GM13977 (cell line): ENCODE results near the gene KCNMA1.

Source experiments
- DNase-seq: peaks from one replicate; pipeline ENCODE4 v3.0.0; 2012; ENCODE audit warnings: low spot score
- in situ Hi-C: fragments of 300-500 bp; cut with MboI; formaldehyde crosslinking; loops from one replicate; pipeline ENCODE4 v1.12.0; 2022; ENCODE audit warnings: low sequenced_read_pairs, low pct_unique_long_range_greater_than_20kb, mixed read lengths, inconsistent platforms; ENCODE audit not compliant: unreplicated experiment
- TF ChIP-seq, protein P1 (sequence below): IDR thresholded peaks from 2 replicates; pipeline ENCODE4 v1.5.1; 2012; ENCODE audit warnings: mild to moderate bottlenecking, control low read depth; ENCODE audit not compliant: insufficient read depth; ENCODE audit errors: extremely low read depth, missing control alignments

The KCNMA1 gene

DNA sequence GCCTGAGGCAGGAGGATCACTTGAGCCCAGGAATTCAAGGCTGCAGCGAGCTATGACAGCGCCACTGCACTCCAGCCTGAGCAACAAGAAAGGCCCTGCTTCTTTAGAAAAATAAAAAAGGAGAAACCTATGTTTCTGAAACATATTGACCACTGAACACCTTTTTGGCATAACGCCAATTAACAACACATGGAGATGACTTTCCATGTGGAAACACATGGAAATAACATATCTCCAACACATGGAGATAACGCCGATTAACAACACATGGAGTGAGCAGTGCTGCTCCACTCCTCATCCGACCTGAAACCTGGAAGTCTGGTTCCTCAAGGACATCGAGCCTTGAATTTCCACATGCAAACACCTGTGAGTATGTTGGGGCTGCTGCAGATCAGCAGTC, 126.9 kb downstream of the KCNMA1 start:
- TF ChIP-seq, protein P1, sequence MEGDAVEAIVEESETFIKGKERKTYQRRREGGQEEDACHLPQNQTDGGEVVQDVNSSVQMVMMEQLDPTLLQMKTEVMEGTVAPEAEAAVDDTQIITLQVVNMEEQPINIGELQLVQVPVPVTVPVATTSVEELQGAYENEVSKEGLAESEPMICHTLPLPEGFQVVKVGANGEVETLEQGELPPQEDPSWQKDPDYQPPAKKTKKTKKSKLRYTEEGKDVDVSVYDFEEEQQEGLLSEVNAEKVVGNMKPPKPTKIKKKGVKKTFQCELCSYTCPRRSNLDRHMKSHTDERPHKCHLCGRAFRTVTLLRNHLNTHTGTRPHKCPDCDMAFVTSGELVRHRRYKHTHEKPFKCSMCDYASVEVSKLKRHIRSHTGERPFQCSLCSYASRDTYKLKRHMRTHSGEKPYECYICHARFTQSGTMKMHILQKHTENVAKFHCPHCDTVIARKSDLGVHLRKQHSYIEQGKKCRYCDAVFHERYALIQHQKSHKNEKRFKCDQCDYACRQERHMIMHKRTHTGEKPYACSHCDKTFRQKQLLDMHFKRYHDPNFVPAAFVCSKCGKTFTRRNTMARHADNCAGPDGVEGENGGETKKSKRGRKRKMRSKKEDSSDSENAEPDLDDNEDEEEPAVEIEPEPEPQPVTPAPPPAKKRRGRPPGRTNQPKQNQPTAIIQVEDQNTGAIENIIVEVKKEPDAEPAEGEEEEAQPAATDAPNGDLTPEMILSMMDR = no peak
- DNase-seq = no peak
- in situ Hi-C loops = no loop called here

- in situ Hi-C loops = no loop called here
- TF ChIP-seq, protein P1 = no peak
- DNase-seq = no peak
Observed at GRCh38 chr10:77510294-77510693, 127.3 kb downstream of the KCNMA1 start.

DNA sequence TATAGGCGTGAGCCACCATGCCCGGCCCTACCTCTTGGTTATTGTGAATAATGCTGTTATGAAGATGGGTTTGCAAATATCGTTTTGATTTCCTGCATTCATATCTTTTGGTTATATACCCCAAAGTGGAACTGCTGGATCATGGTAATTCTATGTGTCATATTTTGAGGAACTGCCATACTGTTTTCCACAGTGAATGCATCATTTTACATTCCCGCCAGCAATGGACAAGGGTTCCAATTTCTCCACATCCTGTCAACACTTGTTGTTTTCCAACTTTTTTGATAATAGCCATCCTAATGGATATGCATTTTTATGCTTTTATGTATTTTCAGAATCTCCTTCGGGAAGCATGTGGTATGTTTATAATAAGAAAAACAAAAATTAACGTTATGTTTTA, 128.2 kb downstream of the KCNMA1 start:
- DNase-seq = no peak
- TF ChIP-seq, protein P1 = no peak
- in situ Hi-C loops = no loop called here

DNA sequence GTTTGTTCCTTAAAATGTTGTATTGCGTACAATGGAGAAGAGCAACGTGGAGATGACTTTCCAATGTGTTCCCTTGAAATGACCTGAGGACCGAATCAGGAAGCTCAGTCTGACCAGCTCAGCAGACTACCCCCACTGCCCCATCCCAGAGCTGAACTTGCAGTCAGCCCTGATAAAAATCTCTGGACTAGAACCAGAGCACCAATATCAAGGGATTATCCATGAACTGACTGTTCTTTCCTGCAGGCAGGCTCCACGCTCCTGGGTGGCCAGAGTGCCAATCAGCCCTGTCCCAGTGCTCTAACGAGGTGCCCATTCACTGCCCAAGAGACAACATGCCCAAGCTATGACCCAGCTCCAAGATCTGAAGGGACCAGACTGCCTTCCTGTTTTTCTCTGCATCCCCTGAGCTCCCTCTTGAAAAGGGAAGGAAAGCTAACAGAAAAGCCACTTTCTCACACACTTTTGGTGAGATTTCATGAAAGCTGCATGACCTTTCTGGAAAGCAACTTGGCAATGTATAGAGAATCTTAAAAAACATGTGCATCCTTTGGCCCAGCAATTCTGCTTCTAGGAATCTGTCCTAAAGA, 130.2 kb downstream of the KCNMA1 start:
- in situ Hi-C loops = no loop called here
- no peak for DNase-seq
- TF ChIP-seq, protein P1 = no peak

GRCh38 chr10:77506517-77507200, 130.9 kb downstream of the KCNMA1 start:
- in situ Hi-C loops = no loop called here
- TF ChIP-seq, protein P1 = no peak
- no peak for DNase-seq

GRCh38 chr10:77505431-77506334, 131.9 kb downstream of the KCNMA1 start:
- in situ Hi-C loops = no loop called here
- TF ChIP-seq, protein P1 = no peak
- no peak for DNase-seq
